Mesendoderm (in vitro differentiated cells): ENCODE results near the gene LRRC38.
"Not testable (repeated sequence)": the region's sequence is repeated elsewhere in the genome, so short reads cannot be mapped to it uniquely, and the experiment has no call there.

Source experiments
- DNase-seq: peaks from one replicate; pipeline ENCODE4 v3.0.0; 2013
- H2AK5ac ChIP-seq: 2 replicates; pipeline ENCODE4 v1.6.1; 2013; ENCODE audit warnings: low read length, inconsistent platforms
- H2BK120ac ChIP-seq: 2 replicates; pipeline ENCODE4 v1.6.1; 2013; ENCODE audit warnings: low read depth, mild to moderate bottlenecking, low read length, moderate library complexity, mixed read lengths
- H2BK15ac ChIP-seq: replicated peaks from 2 replicates; pipeline ENCODE4 v1.6.1; 2013; ENCODE audit warnings: low read depth, mild to moderate bottlenecking, moderate library complexity
- H2BK5ac ChIP-seq: 2 replicates; pipeline ENCODE4 v1.6.1; 2013; ENCODE audit warnings: low read length, inconsistent platforms
- H3K18ac ChIP-seq: 2 replicates; pipeline ENCODE4 v1.6.1; 2013; ENCODE audit warnings: mild to moderate bottlenecking, low read length, mixed read lengths
- H3K23ac ChIP-seq: one replicate; pipeline ENCODE4 v1.6.1; 2013; ENCODE audit warnings: low read length
- H3K27ac ChIP-seq: 2 replicates; pipeline ENCODE4 v1.5.1; 2013; ENCODE audit warnings: low read depth, mild to moderate bottlenecking, inconsistent platforms, low read length, moderate library complexity
- H3K27me3 ChIP-seq: 2 replicates; pipeline ENCODE4 v1.6.1; 2013; ENCODE audit warnings: low read length, control low read depth, mild to moderate bottlenecking, inconsistent platforms; ENCODE audit not compliant: insufficient read depth, poor library complexity
- H3K36me3 ChIP-seq: 2 replicates; pipeline ENCODE4 v1.6.1; 2013; ENCODE audit warnings: low read length, inconsistent platforms; ENCODE audit not compliant: control insufficient read depth, insufficient read depth
- H3K4ac ChIP-seq: one replicate; pipeline ENCODE4 v1.6.1; 2013; ENCODE audit warnings: low read depth, mild to moderate bottlenecking, low read length, moderate library complexity
- H3K4me1 ChIP-seq: 2 replicates; pipeline ENCODE4 v1.6.1; 2013; ENCODE audit warnings: low read depth, low read length, inconsistent platforms; ENCODE audit not compliant: control insufficient read depth
- H3K4me2 ChIP-seq: 2 replicates; pipeline ENCODE4 v1.6.1; 2013; ENCODE audit warnings: low read length
- H3K4me3 ChIP-seq: 2 replicates; pipeline ENCODE4 v1.5.1; 2013; ENCODE audit warnings: mild to moderate bottlenecking, low read length
- H3K56ac ChIP-seq: one replicate; pipeline ENCODE4 v1.6.1; 2013; ENCODE audit warnings: low read length
- H3K79me1 ChIP-seq: 2 replicates; pipeline ENCODE4 v1.6.1; 2013; ENCODE audit warnings: low read length, inconsistent platforms
- H3K79me2 ChIP-seq: 2 replicates; pipeline ENCODE4 v1.6.1; 2013; ENCODE audit warnings: mild to moderate bottlenecking, low read length; ENCODE audit not compliant: control insufficient read depth, insufficient read depth
- H3K9ac ChIP-seq: 2 replicates; pipeline ENCODE4 v1.6.1; 2013; ENCODE audit warnings: low read length, inconsistent platforms
- H4K5ac ChIP-seq: one replicate; pipeline ENCODE4 v1.6.1; 2013; ENCODE audit warnings: low read length
- H4K8ac ChIP-seq: one replicate; pipeline ENCODE4 v1.6.1; 2013; ENCODE audit warnings: low read depth, mild to moderate bottlenecking, control low read depth, low read length, moderate library complexity
- WGBS: extraction: QIAGEN DNeasy Blood & Tissue Kit; methylation state at CpG from one replicate; pipeline ENCODE4 v1.1.7; 2013; ENCODE audit warnings: low lambda C conversion rate, missing lambda C conversion rate; ENCODE audit not compliant: insufficient coverage; ENCODE audit errors: extremely low coverage; 5-methylcytosine and 5-hydroxymethylcytosine counted together

LRRC38 gene

DNA sequence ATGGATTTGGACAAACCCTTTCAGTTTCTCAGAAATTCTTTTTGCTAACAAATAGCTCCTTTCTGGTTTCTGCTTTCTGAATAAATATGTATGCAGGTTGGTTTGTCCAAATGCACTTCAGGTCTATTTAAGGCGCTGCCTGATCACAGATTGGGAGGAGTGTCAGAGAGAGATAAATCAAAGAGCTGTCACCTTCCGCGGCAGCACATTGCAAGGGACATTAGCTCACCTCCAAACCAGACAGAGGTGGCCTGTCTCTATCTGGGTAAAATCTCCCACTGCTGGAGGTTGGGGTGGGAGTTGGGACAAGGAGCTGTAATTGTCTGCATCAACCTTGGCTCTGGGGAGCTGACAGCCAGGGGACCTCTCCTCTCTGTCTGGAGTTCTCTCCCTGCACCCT lies 78.3 kb downstream of the LRRC38 start:
- H4K8ac ChIP-seq = no peak overlapping the region
- H3K79me1 ChIP-seq = no peaks in the 10 kb centered on the region
- no peak overlapping the region for H3K23ac ChIP-seq
- no peak overlapping the region for H2BK15ac ChIP-seq
- H3K27ac ChIP-seq = no peak overlapping the region
- no peak overlapping the region for H3K56ac ChIP-seq
- H3K36me3 ChIP-seq = no peaks in the 10 kb centered on the region
- H2BK5ac ChIP-seq = no peak overlapping the region
- no peak for DNase-seq
- no CpG with 5 or more reads among the region's 3 CpGs for WGBS
- H3K4ac ChIP-seq = no peak overlapping the region
- no peaks in the 10 kb centered on the region for H3K4me1 ChIP-seq
- no peaks in the 10 kb centered on the region for H3K27me3 ChIP-seq
- no peak overlapping the region for H3K4me3 ChIP-seq
- no peak overlapping the region for H3K4me2 ChIP-seq
- no peak overlapping the region for H3K9ac ChIP-seq
- no peak overlapping the region for H3K18ac ChIP-seq
- H2AK5ac ChIP-seq = no peak overlapping the region
- H2BK120ac ChIP-seq = no peak overlapping the region
- H4K5ac ChIP-seq = no peak overlapping the region
- H3K79me2 ChIP-seq = no peaks in the 10 kb centered on the region

DNA sequence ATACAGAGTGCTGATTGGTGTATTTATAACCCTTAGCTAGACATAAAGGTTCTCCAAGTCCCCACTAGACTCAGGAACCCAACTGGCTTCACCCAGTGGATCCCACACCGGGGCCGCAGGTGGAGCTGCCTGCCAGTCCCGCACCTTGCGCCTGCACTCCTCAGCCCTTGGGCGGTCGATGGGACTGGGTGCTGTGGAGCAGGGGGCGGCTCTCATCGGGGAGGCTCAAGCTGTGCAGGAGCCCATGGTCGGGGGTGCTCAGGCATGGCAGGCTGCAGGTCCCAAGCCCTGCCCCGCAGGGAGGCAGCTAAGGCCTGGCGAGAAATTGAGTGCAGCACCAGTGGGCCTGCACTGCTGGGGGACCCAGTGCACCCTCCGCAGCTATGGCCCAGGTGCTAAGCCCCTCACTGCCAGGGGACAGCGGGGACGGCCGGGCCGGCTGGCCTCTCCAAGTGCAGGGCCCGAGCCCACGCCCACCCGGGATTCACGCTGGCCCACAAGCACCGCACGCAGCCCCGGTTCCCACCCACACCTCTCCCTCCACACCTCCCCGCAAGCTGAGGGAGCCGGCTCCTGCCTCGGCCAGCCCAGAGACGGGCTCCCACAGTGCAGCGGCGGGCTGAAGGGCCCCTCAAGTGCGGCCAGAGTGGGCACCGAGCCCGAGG lies 80.0 kb downstream of the LRRC38 start:
- H3K79me1 ChIP-seq, H3K79me2 ChIP-seq, H3K56ac ChIP-seq, H3K4me2 ChIP-seq, H3K18ac ChIP-seq, H3K4me3 ChIP-seq, H3K23ac ChIP-seq, H3K36me3 ChIP-seq, H3K4me1 ChIP-seq, H2AK5ac ChIP-seq, H4K5ac ChIP-seq, H3K9ac ChIP-seq, H3K27ac ChIP-seq, H3K27me3 ChIP-seq, H2BK5ac ChIP-seq, H2BK15ac ChIP-seq, H2BK120ac ChIP-seq, DNase-seq, H4K8ac ChIP-seq, H3K4ac ChIP-seq: not testable (repeated sequence)
- WGBS = no CpG with 5 or more reads among the region's 32 CpGs

GRCh38 chr1:13432251-13432650 lies 81.6 kb downstream of the LRRC38 start:
- Histone ChIP-seq H2AK5ac (no peak overlapping the region), H2BK15ac (no peak overlapping the region), H3K79me1 (no peaks in the 10 kb centered on the region), H2BK120ac (no peak overlapping the region), H3K36me3 (no peaks in the 10 kb centered on the region), H3K27ac (no peak overlapping the region), H3K23ac (no peak overlapping the region), H4K5ac (no peak overlapping the region), H3K27me3 (no peaks in the 10 kb centered on the region), H3K79me2 (no peaks in the 10 kb centered on the region), H3K18ac (no peak overlapping the region), H3K56ac (no peak overlapping the region), H3K4me3 (no peak overlapping the region), H3K4me1 (no peaks in the 10 kb centered on the region), H2BK5ac (no peak overlapping the region), H4K8ac (no peak overlapping the region), H3K9ac (no peak overlapping the region), H3K4me2 (no peak overlapping the region), H3K4ac (no peak overlapping the region)
- no peak for DNase-seq
- WGBS = no CpG with 5 or more reads among the region's 3 CpGs

- no CpG with 5 or more reads among the region's 13 CpGs for WGBS
- no peak overlapping the region for H4K8ac ChIP-seq
- no peak overlapping the region for H2AK5ac ChIP-seq
- no peak overlapping the region for H2BK15ac ChIP-seq
- no peaks in the 10 kb centered on the region for H3K36me3 ChIP-seq
- H2BK120ac ChIP-seq = no peak overlapping the region
- H3K56ac ChIP-seq = no peak overlapping the region
- no peak overlapping the region for H4K5ac ChIP-seq
- no peak overlapping the region for H3K4me2 ChIP-seq
- no peaks in the 10 kb centered on the region for H3K27me3 ChIP-seq
- H3K79me2 ChIP-seq = no peaks in the 10 kb centered on the region
- no peak overlapping the region for H2BK5ac ChIP-seq
- no peak overlapping the region for H3K23ac ChIP-seq
- no peak overlapping the region for H3K4me3 ChIP-seq
- no peak overlapping the region for H3K9ac ChIP-seq
- no peaks in the 10 kb centered on the region for H3K79me1 ChIP-seq
- no peak overlapping the region for H3K27ac ChIP-seq
- H3K4ac ChIP-seq = no peak overlapping the region
- no peak for DNase-seq
- no peak overlapping the region for H3K18ac ChIP-seq
- H3K4me1 ChIP-seq = no peaks in the 10 kb centered on the region
These were observed 83.3 kb downstream of the LRRC38 start for GRCh38 chr1:13430495-13430894.
